Smooth muscle cell (in vitro differentiated cells): ENCODE measurements around the gene STK24. TPM values are rescaled to one million over a fixed set of nuclear protein-coding genes. Genes with fewer than 3 reads are reported as not detected.

Source experiments
- DNase-seq: peaks from one replicate; lab custom pipeline; 2025; ENCODE audit not compliant: unreplicated experiment; lab: John Stamatoyannopoulos, UW
- H2AFZ ChIP-seq: fragments of 200-600 bp; sonication (generic); 2 replicates; pipeline ENCODE4 v1.6.0; 2016; ENCODE audit warnings: antibody characterized with exemption, low read depth, mild to moderate bottlenecking
- H3F3A ChIP-seq: fragments of 200-600 bp; sonication (generic); 2 replicates; pipeline ENCODE4 v1.6.0; 2017; ENCODE audit warnings: antibody characterized with exemption, low read depth
- H3K27ac ChIP-seq: fragments of 200-600 bp; sonication (generic); 2 replicates; pipeline ENCODE4 v1.5.1; 2016; ENCODE audit warnings: low read depth, mild to moderate bottlenecking
- H3K27me3 ChIP-seq: fragments of 200-600 bp; sonication (generic); 2 replicates; pipeline ENCODE4 v1.6.1; 2016; ENCODE audit warnings: low read depth, mild to moderate bottlenecking
- H3K36me3 ChIP-seq: fragments of 200-600 bp; sonication (generic); 2 replicates; pipeline ENCODE4 v1.5.1; 2016; ENCODE audit warnings: low read depth
- H3K4me1 ChIP-seq: fragments of 200-600 bp; sonication (generic); 2 replicates; pipeline ENCODE4 v1.5.1; 2016; ENCODE audit warnings: low read depth
- H3K4me2 ChIP-seq: fragments of 200-600 bp; sonication (generic); 2 replicates; pipeline ENCODE4 v1.6.0; 2016; ENCODE audit warnings: mild to moderate bottlenecking
- H3K4me3 ChIP-seq: fragments of 200-600 bp; sonication (generic); 2 replicates; pipeline ENCODE4 v1.5.1; 2016; ENCODE audit warnings: mild to moderate bottlenecking
- H3K79me2 ChIP-seq: fragments of 200-600 bp; sonication (generic); 2 replicates; pipeline ENCODE4 v1.6.0; 2016; ENCODE audit warnings: low read depth, mild to moderate bottlenecking
- H3K9ac ChIP-seq: fragments of 200-600 bp; sonication (generic); 2 replicates; pipeline ENCODE4 v1.6.0; 2016; ENCODE audit warnings: low read depth
- H3K9me3 ChIP-seq: fragments of 200-600 bp; sonication (generic); replicated peaks from 2 replicates; pipeline ENCODE4 v1.5.1; 2016; ENCODE audit warnings: low read depth
- H4K20me1 ChIP-seq: fragments of 200-600 bp; sonication (generic); 2 replicates; pipeline ENCODE4 v1.6.0; 2016; ENCODE audit warnings: low read depth
- CTCF ChIP-seq: fragments of 200-600 bp; sonication (generic); IDR thresholded peaks from 2 replicates; pipeline ENCODE4 v1.5.1; 2017; ENCODE audit warnings: borderline replicate concordance, mild to moderate bottlenecking, antibody characterized with exemption; ENCODE audit not compliant: insufficient read depth, poor library complexity, severe bottlenecking
- WGBS: methylation state at CpG from one replicate; pipeline ENCODE4 v1.1.7; 2016; ENCODE audit warnings: low lambda C conversion rate; 5-methylcytosine and 5-hydroxymethylcytosine counted together
- polyA plus RNA-seq: library from polyadenylated mRNA; unstranded; fragments of >200 nt; fragmentation: Nextera tagmentation; extraction: Ambion mirVana; gene quantifications from 2 replicates; pipeline ENCODE4 v1.2.1, GENCODE V29; 2016
- total RNA-seq: library from RNA; depleted of rRNA; stranded (reverse); fragments of >200 nt; gene quantifications from 2 replicates; pipeline ENCODE4 v1.2.3, GENCODE V29; 2014

STK24 gene
- total and polyA plus RNA-seq, 2 experiments from 2014 or later = 80.2 to 89.1 TPM

DNA sequence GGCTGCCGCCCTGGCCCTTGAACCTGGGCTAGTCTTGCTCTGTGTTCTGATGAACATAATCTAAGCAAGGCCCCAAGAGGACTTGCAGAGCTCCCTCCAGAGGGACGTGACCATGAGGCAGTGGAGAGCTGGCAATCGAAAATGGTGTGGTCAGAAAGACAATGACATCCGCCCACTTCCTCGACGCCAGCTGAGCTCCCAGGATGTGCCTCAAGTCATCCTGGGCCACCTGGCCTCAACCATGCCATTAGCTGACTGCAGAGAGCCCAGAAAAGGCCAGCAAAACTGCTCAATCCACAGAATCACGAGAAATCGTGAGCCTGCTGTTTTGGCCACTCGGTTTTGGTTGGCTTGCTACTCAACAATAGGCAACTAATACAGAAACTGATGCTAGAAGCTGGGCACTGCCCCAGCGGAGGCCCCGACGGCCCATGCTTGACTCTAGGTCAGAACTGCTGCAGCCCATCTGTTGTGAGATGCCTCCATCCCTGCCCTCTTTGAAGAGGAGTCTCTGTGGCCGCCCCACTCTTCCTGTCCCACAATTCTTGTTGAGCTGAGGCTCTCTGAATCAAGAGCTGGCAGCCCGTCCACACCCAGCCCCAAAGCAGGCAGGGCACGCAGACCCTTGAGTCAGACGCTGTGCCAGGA lies 53.3 kb downstream of the STK24 start:
- DNase-seq = no peak
- H3K27me3 ChIP-seq = no peaks in the 10 kb centered on the region
- no peak overlapping the region for H3K27ac ChIP-seq
- peaks cover 15% of the 10 kb centered on the region for H3K4me1 ChIP-seq
- no peak overlapping the region for H3K4me3 ChIP-seq
- no peaks in the 10 kb centered on the region for H3K9me3 ChIP-seq
- no peak overlapping the region for H3K4me2 ChIP-seq
- no peak overlapping the region for H2AFZ ChIP-seq
- H3F3A ChIP-seq = peaks cover 2% of the 10 kb centered on the region
- no peaks in the 10 kb centered on the region for H3K36me3 ChIP-seq
- WGBS = 92% methylated on average over 16 of the region's 16 CpGs
- peaks cover 100% of the 10 kb centered on the region for H4K20me1 ChIP-seq
- no peak overlapping the region for H3K9ac ChIP-seq
- TF ChIP-seq CTCF = no peak
- peaks cover 100% of the 10 kb centered on the region for H3K79me2 ChIP-seq

DNA sequence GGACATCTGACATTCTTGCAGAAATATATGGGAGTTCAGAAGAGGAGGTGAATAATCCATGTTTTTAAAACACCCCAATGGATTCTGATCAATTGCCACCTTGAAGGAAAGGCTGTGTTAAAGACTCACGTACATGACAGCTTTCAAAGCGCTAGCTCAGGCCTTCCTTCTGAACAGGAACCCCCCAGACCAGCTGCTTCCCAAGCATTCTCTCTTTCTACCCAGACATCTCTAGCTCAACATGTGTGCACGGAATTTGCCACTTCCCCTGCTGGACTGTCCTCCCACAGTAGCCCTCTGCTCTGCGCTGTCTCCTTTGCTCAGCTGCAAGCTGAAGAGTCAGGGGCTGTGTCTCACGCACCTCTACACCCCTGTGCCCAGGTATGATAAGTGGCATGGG lies 54.5 kb downstream of the STK24 start:
- 82% methylated on average over 5 of the region's 5 CpGs for WGBS
- H3K36me3 ChIP-seq = no peaks in the 10 kb centered on the region
- peaks cover 100% of the 10 kb centered on the region for H4K20me1 ChIP-seq
- no peak for DNase-seq
- H3K79me2 ChIP-seq = peaks cover 100% of the 10 kb centered on the region
- H3K9ac ChIP-seq = no peak overlapping the region
- H2AFZ ChIP-seq = no peak overlapping the region
- no peaks in the 10 kb centered on the region for H3K27me3 ChIP-seq
- peak overlapping the region; percentile 41 for H3K4me2 ChIP-seq
- H3K27ac ChIP-seq = peak overlapping the region; percentile 9
- H3K4me1 ChIP-seq = peaks cover 15% of the 10 kb centered on the region
- H3F3A ChIP-seq = peaks cover 2% of the 10 kb centered on the region
- TF ChIP-seq CTCF = no peak
- no peak overlapping the region for H3K4me3 ChIP-seq
- H3K9me3 ChIP-seq = no peaks in the 10 kb centered on the region

DNA sequence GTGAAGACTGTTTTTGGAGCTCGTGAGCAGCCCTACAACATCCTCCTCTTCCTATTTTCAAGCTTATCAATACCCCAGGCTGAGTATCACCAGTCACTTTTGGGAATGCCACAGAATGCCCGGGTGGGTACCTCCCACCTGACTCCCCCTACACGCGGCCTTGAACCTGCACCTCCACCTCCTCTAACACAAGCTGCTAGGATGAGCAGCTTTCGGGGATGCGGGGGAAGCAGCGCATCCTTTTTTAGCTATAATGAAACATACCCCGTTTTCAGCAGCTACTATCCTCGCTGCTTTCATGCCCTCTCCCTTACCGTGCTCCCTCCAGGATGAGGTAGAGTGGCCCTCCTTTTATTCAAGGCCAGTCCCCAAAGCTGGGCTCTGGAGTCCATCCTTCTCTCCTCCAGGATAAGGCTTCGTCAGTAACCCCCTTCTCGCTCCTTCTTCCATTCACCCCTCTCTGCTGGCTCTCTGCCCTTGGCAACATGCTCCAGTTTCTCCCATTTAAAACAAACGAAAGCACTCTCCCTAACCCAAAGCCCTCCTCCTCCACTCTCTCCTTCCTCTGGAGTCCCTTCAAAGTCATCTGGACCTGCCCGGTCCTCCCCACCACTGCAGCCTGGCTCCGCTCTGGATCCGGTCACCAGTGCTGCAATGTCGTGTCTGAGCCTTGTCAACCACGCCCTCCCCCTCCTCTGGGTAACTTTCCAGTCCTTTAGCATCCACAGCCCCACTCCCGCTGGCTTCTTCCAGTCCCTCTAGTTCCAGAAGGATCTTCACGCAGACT lies 55.3 kb downstream of the STK24 start:
- Histone ChIP-seq H3K4me1 (peaks cover 15% of the 10 kb centered on the region), H3F3A (peaks cover 2% of the 10 kb centered on the region), H3K4me2 (peak overlapping the region; percentile 41), H3K36me3 (no peaks in the 10 kb centered on the region), H3K27ac (peak overlapping the region; percentile 9), H4K20me1 (peaks cover 100% of the 10 kb centered on the region), H3K9ac (no peak overlapping the region), H3K79me2 (peaks cover 100% of the 10 kb centered on the region), H3K4me3 (no peak overlapping the region), H3K27me3 (no peaks in the 10 kb centered on the region), H3K9me3 (no peaks in the 10 kb centered on the region), H2AFZ (no peak overlapping the region)
- no peak for TF ChIP-seq CTCF
- no peak for DNase-seq
- WGBS = 75% methylated on average over 20 of the region's 20 CpGs
